Measurements from ENCODE around the gene PLA2G2C.

The PLA2G2C gene

GRCh38 chr1:20152599-20152930 is 33.8 kb downstream of the PLA2G2C start:
- DNase-seq (ENCODE audit: low spot score), result no peak

DNA sequence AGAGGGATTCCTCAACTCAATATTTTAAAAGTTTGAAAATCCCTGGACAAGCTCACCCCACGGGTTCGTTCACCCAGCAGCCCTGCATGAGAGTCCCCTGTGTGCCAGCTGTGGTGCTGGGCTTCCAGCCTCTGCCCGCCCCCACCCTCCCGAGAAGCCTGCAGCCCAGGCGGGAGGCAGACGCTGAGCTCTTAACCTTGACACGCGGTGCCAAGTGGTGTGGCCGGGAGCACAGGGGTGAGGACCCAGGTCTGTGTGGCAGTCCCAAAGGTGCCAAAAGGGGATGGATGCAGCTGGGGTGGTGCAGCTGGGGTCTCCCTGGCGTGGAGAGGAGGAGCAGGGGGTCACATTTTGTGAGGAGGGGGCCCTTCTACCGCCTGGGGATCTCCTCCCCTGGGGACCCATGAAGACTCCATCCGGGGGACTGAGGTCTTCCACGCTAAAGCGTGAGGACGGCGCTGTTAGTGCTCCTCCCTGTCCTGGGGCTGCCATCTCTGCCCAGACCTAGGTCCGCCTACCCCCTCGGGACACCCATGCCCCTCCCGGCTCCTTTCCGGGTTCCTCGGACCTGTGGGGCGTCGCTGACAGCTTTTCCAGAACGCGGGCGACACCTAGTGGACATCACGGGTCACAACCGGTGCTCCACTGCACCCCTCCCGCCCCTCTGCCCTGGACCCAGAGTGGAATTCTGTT is 34.3 kb downstream of the PLA2G2C start:
- peak; percentile 94 for DNase-seq (ENCODE audit: low spot score)

DNA sequence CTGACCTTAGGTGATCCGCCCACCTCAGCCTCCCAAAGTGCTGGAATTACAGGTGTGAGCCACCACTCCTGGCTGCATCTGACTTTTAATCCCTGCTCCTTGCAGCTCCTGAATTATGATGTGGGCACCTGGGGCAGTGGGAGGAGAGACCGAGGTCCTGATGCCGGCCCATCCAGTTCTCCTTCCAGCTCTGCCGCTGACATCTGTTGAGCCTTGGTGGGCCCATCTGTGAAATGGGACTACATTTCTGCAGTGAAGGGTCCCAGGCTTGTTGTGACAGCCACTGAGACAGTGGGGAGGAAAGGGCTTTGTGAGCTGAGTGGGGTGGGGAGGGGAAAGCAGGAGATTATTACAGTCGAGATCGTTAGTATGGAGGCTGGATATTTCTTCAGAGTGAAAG is 35.3 kb downstream of the PLA2G2C start:
- no peak for DNase-seq (ENCODE audit: low spot score)

GRCh38 chr1:20150326-20150705 is 36.0 kb downstream of the PLA2G2C start:
- DNase-seq (ENCODE audit: low spot score), result no peak

DNA sequence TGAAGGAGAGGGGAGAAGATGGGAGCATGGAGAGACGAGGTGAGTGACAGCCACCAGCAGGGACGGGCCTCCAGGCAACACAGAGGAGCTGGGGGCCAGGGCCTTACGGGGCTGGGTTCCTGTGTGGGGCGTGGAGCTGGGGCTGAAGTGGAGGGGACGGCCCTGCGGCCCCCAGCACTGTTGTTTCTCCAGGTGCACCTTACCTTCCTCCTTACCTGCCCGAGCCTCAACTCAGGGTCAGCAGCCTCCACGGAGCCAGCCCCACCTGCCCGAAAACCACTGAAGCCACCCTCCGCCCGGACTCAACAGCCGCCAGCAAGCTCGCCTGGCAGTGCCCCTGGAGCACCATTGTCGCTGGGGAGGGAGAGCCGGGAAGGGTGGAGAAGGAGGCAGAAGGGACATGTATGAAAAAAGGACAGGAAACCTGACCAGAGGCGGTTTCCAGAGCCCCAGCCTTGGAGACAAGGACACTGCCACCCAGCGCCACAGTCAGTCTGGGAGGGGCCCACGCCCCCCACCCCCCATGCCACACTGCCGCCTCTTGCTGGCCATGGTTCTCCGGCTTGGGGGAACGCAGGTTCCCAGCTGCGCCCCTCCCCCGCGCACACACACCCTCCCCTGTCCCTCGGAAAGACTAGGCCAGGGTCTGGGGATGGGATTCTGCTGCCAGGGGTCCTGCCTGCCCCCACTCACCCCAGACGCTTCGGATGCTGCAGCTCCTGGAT is 36.6 kb downstream of the PLA2G2C start:
- DNase-seq (ENCODE audit: low spot score), result no peak

GRCh38 chr1:20148571-20149500 is 37.5 kb downstream of the PLA2G2C start:
- no peak for DNase-seq (ENCODE audit: low spot score)

DNA sequence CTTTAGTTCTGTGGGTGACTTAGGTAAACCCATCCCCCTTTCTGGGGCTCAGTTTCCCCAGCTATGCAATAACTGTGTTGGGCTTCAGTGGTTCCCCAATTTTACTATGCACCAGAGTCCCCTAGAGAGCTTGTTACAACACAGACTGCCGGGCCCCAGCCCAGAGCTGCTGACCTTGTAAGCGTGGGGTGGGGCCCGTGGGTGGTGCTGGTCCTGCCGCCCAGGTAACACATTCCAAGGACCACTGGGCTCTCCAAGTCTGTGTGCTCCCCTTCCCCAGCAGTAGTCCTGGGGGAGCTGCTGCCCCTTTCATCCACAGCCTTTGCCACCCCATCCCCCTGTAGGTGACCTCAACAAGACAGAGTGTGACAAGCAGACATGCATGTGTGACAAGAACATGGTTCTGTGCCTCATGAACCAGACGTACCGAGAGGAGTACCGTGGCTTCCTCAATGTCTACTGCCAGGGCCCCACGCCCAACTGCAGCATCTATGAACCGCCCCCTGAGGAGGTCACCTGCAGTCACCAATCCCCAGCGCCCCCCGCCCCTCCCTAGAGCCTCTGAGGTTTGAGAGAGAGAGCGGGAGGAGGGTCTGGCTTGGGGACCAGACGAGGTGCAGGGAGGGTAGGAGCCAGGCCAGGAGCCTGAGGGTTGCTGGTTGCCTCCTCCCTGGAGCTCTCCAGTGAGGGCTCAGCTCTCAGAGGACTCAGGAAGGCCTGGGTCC is 38.3 kb downstream of the PLA2G2C start:
- DNase-seq (ENCODE audit: low spot score), result no peak

DNA sequence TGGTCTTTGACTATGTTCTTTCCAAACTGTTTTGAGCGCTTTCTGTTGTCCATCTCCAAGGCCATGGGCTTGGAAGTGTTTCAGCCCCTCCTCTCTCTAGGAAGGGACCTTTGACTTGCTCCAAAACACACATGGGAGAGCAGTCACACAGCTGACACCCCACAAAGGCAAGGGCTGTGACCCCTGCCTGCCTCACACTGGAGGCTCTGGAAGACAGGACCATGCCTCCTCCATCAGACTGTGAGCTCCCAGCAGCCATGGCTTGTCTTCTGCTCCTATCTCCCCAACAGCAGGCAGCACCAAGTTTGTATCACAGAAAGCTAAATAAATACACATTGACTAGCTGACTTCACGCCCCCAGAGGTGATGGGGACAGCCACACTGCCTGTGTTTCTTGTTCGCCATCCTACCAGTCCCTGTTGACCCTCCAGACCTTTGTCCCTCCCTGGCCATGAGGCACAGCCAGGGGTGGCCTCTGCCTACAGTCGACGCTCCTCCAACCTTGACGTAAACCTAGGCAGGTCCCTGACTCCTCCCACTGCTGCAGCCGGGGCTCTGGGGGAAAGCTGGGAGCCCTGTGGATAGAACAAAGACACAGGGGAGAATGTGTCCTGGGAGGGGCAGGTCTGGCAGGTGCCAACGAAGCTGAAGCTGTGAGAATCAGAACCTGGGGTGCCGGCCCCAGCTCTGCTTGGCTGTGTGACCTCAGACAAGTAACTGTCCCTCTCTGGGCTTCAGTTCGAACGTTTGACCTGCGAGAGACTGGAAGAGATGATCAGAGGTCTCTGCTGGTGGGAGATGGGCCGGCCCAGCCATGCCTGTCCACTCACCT is 42.4 kb downstream of the PLA2G2C start:
- DNase-seq (ENCODE audit: low spot score), result no peak

- no peak for DNase-seq (ENCODE audit: low spot score)
These were observed 43.0 kb downstream of the PLA2G2C start for GRCh38 chr1:20143318-20143717.

DNA sequence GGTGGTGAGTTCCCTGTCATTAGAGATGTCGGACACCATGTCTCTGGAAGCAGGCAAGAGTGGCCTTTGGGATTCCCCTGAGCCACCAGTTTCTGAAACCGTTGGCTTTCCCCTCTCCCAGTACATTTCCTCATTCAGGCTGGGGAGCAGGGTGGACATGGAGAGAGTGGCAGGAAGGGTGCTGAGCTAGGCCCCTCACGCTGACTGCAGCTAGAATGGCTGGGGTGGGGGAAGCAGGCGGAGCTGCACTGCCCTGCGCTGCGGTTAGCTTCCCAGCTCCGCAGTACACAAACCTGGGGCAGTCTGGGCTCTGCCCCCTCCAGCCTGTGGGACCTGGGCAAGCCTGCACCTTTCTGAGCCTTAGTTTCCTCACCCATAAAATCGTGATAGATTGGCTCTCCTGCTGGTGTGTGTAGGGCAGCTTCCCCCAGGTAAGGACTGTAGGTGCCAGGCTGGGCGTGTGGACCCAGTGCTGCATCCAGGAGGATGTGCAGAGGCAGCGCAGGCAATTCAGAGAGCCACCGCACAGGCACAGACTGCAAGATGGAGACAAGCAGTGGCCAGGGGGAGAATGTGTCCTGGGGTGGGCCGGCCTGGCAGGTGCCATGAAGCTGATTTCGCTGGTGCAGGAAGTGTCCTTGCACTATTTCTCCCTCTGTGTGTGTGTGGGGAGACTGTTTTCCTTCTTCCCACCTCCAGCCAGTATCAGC is 44.2 kb downstream of the PLA2G2C start:
- no peak for DNase-seq (ENCODE audit: low spot score)

- DNase-seq (ENCODE audit: low spot score), result no peak
These were observed 44.9 kb downstream of the PLA2G2C start for GRCh38 chr1:20141466-20141865.

- no peak for DNase-seq (ENCODE audit: low spot score)
These were observed 45.3 kb downstream of the PLA2G2C start for GRCh38 chr1:20141001-20141400.

DNA sequence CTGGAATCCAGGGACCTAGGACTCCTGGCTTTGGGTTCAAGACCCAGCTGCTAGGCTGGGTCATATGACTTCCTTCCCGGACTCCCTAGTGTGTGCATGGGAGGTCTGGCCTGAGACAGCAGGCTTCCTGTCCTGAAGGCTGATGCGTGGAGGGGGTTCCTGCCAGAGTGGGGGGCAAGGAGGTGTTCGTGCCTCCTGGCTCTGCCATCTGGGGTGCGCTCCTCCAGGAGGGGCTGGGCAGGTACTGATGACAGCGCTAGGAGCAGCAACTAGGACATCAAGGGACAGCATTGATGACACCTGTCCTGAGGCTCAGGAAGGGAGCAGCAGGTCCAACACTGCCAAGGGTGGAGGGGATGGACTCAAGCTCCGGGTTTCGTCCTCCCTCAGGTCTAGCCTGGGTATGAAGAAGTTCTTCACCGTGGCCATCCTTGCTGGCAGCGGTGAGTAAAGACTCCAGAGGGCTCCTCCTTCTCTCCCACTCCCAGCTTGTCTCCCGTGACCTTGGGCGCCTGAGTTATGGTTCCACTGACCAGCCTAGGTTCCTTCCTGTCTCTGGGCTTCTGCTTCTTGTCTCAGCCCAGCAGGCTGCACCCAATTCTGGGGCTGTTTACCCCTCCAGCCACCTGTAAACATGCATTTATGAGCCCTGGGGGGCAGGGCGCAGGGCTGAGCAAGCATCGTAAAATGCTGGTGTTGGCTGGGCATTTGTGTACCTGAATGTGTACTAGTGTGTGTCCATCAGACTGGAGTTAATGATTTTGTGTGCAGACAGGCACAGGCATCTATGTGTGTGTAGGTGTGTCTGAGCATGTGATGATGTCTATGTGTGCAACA is 46.3 kb downstream of the PLA2G2C start:
- no peak for DNase-seq (ENCODE audit: low spot score)

- no peak for DNase-seq (ENCODE audit: low spot score)
These were observed 47.3 kb downstream of the PLA2G2C start, which contains the start of gene PLA2G2F for GRCh38 chr1:20138961-20139550. Gene PLA2G2F (plus strand): TSS chr1:20139323. CDS start chr1:20139428, 105 bp downstream.

GRCh38 chr1:20138346-20138745 is 48.0 kb downstream of the PLA2G2C start:
- no peak for DNase-seq (ENCODE audit: low spot score)

DNA sequence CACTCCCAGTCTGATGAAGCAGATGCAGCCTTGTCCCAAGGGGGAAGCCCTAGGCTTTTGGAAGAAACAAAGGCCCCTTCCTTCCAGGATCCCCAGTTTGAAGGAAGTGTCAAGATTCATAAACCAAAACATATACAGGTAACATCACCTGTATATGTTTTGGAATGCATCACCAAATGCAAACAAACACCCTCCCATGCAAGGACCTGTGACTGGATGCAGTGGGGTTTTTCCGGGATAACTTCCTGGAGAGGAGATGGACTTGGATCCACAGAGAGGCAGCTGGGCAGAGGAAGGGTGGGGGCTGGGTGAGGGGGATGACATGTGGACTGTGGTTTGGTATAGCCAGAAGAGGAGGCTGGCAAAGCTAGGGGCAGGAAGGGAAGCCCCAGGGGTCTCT is 48.7 kb downstream of the PLA2G2C start:
- DNase-seq (ENCODE audit: low spot score), result no peak

DNA sequence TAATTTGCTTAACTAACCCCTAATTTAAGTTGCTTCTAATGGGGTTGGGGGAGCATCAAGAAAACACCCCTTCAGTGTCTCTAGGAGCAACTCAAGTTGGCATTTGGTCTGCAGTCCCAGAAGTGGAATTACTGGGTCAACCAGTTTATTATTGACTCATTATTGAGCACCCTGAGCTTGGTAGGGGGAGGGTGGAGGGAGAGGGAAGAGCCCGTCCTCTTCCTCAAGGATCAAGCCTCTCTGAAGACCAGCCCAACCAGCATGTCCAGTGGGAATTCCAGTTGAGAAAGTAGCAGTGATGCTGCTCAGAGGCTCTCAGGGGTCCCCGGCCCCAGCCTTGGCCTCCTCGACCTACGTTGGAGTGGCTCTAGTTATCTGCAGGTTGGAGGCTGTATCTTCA is 49.3 kb downstream of the PLA2G2C start:
- DNase-seq (ENCODE audit: low spot score), result no peak

DNA sequence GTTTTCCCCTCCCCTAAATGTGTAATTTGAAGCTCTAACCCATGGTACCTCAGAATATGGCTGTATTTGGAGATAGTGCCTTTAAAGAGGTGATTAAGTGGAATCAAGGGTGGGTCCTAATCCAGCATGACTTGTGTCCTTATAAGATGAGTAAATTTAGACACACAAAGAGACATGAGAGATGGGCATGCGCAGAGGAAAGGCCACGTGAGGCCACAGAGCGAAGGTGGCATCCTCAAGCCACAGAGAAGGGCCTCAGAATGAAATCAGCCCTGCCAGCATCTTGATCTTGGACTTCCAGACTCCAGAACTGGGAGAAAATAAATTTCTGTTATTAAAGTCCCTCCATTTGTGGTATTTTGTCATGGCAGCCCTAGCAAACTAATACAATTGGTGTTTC is 50.1 kb downstream of the PLA2G2C start:
- DNase-seq (ENCODE audit: low spot score), result no peak

DNA sequence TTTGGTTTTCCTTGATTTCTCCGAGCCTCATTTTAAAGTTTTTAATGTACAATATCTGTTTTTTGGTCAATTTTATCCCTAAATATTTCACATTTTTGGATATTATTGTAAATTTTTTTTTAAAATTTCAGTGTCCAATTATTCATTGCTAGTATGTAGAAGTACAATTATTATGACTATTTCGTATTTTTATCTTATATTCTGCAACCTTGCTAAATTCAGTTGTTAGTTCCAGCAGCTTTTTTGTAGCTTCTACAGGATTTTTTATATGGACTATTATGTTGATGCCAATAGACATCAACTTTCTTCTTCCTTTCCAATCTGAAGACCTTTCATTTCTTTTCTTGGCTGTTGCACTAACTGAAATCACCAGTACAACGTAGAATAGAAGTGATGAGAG is 51.3 kb downstream of the PLA2G2C start:
- no peak for DNase-seq (ENCODE audit: low spot score)
